Fibroblast of skin of scalp (primary cell): ENCODE data around the gene CTIF.

Source experiments
- DNase-seq: peaks from one replicate; pipeline ENCODE4 v3.0.0-alpha.2; 2013

Gene CTIF

DNA sequence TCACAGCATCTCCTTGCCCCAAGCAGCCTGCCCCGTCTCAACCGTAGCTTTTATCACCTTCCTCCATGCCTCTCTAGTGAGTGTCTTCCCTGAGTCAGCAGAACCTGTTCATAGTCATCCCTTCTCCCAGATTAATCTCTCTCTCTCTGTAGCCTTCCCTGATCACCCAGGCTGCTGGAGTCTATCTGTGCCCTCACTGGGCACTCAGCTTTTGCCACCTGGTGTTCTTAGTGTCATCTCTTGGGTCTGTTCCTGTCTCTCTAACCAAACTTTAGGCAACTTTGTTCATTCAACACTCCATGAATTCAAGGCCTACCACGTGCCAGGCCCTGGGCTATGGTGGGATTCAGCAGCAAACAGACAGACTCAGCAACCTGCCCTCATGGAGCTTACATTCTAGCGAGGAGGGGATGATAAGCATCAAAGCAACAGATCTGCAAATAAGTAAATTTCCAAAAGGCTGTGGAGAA, 252.8 kb downstream of the CTIF start:
- DNase-seq: no peak

GRCh38 chr18:48792141-48792540, 253.3 kb downstream of the CTIF start:
- DNase-seq: no peak

GRCh38 chr18:48792611-48793380, 254.0 kb downstream of the CTIF start:
- no peak for DNase-seq

- DNase-seq: no peak
These were observed 255.6 kb downstream of the CTIF start for GRCh38 chr18:48794251-48794970.

DNA sequence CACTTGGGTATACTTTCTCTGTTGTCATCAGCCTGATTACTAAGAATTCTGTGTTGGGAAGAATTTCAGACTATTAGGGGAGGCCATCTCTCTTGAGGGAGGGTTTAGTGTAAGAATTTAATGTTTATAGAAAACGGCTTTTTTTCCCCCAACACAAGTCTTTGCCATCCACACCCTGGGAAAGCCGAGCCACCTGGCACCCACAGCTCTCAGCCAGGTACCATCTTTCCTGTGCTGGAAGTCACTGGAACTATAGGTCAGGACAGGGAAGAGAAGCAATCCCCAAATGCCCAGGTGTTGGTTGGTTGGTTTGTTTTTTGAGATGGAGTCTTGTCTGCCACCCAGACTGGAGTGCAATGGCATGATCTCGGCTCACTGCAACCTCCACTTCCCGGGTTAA, 256.9 kb downstream of the CTIF start:
- no peak for DNase-seq

DNA sequence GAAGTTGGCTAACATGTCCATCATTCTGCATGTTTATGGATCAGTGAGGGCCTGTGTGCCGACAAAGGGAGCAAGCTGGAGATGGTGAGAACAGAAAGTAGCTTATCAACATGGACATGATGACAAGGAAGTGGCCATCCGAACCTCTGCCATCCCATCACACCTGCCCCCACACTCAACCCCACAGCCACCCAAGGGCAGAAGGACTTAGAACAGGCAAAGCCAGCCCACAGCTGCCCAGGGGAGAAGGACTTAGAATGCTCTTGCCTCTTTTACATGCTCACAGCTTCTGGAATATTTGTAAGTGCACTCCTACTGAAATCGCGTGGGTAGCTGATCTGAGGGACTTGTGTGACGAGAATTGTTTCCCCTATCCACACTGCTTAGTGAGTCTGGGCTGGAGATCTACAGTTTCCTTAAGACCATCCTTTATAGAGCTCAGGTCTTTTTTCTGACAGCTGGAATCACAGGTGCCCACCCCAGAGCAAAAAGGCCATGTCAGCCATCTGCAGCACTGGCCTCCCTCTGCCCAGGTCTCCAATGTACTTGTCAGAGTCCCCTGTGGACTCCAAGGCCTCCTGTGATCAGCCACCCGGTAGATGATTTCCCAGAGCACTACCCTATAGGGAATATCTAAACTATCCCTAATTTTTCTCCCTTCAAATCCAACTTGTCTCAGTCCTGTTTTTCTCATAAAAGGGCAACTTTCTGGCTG, 257.8 kb downstream of the CTIF start:
- DNase-seq: no peak

DNA sequence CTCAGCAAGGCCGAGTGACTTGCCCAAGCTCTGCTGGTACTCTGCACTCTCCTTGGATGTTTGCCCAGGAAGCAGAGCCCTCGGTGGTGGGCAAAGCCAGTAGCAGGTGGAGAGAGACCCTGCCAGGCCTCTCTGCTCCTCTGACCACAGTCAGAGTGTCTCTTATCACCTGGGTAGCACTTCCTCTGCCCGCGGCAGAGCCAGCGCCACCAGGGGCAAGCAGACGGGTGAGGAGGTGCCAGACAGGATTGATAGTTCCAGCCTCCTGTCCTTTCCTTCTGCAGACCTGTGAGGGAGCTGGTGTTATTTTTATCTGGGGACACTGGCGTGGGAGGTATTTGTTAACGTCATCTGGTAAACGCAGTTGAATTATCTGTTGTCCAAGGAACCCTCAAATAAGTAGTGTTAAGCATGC, 259.0 kb downstream of the CTIF start:
- no peak for DNase-seq

DNA sequence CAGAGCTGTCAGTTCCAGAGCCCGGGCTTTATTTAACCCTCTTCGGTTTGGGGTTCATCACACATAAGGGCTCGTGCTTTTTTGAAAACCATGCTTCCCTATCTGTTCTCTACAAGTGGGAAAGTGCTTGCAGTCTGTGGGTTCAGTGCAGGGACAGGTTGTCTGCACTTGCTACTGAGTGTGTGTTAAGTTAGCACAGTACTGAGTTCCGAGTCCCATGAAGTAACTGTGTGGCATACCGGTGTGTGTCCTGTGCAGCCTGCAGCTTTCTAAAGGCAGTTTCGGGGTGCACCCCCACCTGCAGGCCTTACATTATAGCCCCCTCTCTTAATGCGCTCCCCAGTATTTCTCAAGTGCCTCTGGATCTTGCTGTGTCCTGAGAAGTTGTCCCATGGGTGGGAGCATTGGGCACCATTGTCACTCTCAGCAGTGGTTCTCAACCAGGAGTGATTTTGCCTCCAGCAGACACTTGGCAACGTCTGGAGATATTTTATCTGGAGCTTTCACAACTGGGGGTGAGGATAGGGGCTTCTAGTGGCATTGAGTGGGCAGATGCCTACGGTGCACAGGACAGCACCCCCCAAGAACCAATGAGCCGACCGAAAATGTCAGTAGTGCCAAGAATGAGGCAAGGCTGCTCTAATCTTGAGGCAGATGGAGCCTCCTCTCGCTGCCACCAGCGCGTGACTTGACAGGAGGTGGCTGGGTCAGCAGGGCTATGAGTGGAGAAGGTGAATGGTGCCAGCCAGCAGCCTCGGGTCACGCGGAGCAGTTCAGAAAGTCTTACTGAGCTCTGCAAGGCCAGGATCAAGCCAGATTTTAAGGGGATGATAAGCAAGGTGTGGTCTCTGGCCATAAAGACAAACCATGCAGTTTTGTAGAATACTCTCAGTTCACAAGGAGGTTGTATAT, 259.8 kb downstream of the CTIF start:
- no peak for DNase-seq

DNA sequence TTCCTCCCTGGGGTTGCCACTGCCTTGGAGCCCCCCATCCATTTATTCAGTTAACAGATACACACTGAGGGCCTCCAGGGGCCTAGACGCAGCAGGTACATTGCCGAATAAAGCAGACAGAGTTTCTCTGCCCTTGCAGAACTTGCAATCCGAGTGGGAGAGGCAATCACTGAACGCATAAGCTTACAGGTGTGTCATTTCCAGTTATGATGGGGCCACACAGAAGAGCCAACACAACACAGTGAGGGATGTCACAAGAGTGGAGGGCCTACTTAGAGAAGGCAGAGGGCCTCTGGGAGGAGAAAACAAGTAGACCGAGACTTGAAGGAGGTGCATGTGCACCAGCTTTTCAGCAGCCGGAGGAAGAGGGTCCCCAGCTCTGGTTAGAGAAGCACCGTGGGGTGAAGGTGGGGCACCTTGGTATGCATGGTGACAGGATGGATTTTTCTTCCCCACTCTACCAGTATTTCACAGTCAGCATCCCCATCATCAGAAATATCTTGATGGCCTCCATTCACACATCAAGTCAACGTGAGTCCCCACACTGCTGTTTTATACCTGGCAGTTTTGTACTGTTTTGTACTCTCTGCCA, 261.0 kb downstream of the CTIF start:
- DNase-seq: no peak

DNA sequence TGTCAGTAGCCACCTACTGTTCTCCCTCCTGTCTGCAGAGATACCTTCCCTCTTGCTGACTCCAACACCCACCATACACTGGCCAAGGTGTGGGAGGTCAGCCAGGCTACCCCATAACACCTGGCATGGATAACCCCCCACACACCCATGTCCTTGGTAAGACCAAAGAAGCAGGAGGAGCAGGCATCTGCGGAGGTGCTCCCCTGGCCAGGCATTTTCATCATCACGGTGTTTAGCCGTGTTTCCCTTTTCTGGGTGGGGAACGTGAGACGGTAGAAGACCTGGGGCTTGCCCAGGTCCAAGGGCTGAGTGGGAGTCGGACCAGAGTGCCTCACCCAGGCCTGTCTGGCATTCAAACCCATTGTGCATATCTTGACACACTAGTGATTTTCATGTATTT, 261.6 kb downstream of the CTIF start:
- DNase-seq: no peak

DNA sequence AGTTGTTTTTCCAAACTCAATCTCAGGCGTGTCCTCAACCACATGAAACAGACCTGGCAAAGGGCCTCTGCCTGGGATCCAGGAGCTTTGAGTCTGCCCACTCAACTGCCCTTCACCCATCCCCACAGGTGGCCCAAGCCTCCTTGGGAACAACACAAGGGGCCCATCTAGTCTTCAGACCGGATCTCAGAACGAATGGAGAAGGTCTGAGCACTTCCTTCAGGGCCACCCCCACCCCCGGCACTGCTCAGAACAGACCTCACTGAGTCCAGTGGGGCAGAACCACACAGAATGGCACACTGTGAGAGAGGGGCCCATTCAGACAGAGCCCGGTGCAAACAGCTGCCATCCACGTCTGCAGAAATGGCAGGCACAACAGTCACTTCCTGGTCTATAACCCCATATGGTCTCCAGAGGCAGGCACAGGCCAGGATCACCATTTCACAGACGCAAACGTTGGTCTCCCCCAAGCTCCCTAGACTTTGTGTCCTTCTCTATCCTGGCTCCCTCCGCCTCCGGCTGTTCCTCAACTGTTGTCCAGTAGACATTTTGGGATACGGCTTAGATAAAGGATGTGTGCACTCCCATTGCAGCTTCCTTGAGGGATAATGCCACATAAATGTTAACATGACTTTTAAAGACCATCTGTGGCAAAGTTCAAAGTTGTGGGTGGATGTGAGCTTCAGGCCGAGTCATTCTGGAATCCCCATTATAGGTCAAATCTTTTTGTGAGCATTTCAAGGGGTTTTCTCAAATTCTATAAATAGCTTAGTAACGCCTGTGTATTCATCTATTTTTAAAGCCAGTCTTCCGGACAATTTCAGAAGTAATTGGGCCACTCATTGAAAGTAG, 262.3 kb downstream of the CTIF start:
- DNase-seq: no peak

- DNase-seq: no peak
These were observed 263.1 kb downstream of the CTIF start for GRCh38 chr18:48801728-48802542.

DNA sequence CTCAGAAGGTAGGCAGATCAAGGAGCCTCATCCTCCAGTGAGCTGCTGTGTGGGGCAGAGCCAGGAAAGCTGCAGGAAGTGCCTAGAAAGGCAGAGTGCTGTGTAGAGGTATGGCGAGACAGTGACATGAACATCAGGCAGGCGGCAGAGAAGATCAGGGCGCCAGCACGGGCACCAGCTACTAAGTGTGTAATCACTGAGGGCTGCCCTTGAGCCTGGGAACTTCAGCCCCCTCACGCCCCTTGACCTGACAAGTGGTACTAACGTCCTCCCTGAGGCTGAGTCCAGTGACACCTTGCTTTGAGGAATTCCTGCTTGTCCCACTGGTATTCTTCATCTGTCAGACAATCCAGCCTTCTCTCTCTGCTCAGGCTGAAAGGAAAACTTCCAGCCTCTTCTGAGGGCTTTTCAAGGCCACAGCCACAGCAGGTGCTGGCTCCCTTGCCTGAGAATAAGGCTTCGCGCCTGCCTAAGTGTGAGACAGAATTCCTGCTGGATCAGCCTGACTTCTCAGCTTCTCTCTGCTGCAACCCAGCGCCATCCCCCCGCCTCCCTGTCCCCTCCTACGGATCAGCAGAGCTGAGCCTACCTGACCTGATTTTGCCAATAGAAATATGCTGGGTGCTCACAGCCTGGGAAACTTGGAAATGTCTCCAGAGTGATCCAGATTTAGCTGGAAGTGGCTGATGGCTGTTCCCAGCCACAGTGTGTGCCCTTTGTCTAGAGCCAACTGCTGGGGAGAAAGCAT, 263.9 kb downstream of the CTIF start:
- DNase-seq: no peak

GRCh38 chr18:48803518-48803917, 264.7 kb downstream of the CTIF start:
- no peak for DNase-seq

- no peak for DNase-seq
These were observed 265.4 kb downstream of the CTIF start for GRCh38 chr18:48803951-48804855.

DNA sequence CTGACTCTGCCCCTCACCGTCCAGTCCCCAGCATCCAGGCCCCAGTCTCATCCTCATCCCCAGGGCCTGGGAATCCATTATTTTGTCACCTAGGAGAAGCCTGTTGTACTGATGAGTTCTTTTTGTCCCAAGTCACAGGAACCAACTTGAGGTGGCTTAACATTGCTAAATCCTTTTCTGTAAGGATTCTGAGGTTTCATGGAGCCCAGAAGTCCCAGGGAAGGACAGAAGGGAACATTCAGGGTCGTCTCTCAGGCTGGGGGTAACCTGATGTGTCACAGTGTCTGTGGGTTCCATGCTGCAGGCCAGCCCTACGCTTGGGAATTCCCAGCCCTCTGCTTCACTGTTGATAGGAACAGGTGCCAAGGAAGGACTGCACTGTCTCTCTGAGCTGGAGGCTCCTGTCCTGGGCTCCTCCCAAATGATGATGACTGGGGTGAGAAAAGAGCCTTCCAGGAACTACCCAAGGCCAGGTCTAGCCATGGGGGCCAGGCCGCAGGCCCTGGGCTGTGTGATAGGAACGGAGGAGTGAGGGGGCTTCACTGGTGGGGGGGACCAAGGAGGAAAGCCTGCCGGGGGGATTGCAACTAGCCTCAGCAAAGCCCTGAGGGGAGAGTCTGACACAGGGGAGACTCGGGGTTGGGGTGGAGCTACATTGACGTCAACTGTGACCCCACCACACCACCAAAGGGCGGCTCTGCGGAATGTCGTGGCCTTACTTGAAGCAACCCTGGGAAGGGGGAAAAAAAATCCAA, 266.2 kb downstream of the CTIF start:
- no peak for DNase-seq

GRCh38 chr18:48805826-48806535, 267.1 kb downstream of the CTIF start:
- DNase-seq: no peak
